Endothelial cell of hepatic sinusoid (primary cell): ENCODE results near the gene LGALS3.

ENCODE experiments used
- in situ Hi-C: cut with HindIII; loops from 2 replicates; pipeline ENCODE4 v1.10.0; 2017; ENCODE audit warnings: low sequenced_read_pairs

LGALS3 gene

GRCh38 chr14:55129428-55130195, 560 bp downstream of the LGALS3 start:
- in situ Hi-C loops, result no loop called here

DNA sequence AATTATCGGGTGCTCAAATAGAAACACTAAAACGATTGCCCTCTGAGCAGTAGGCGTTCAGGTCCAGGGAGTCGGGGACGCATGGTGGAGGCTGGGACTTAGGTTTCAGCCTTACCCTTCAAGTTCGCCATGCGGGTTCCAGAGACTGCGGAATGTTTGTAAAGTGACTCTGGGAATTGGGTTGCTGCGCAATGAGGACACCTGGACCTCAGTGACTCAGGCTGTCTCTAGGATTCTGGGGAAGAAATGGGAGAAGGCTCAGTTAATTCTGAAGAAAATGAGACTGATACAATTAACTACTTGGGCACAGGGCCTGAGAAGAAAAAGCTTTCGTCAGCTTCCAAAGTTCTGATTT, 1.1 kb downstream of the LGALS3 start:
- in situ Hi-C loops, result no loop called here

GRCh38 chr14:55131370-55132137, 2.5 kb downstream of the LGALS3 start:
- in situ Hi-C loops, result no loop called here

DNA sequence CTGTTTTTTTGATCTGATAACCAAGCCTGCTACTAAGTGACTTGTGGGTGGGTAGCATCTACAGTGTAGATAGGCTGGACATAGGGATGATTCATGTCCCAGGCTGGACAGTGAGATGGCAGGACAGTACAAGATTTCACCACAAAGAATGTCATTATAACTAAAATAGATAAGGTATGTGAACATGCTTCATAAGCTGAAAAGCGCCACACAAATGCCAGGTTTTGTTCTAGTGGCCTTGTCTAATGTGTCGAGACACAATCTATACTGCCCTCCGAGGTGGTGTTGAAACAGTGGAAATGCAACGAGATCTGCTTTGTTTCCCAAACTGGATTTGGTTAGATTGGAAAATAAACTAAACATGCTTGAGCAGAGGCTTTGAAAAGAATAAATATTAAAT, 4.4 kb downstream of the LGALS3 start:
- in situ Hi-C loops, result no loop called here

- in situ Hi-C loops, result no loop called here
Observed at GRCh38 chr14:55136241-55136640, 7.2 kb downstream of the LGALS3 start.

GRCh38 chr14:55136885-55137786, 8.1 kb downstream of the LGALS3 start:
- in situ Hi-C loops, result no loop called here

GRCh38 chr14:55138091-55138490, 9.0 kb downstream of the LGALS3 start:
- in situ Hi-C loops, result no loop called here

- in situ Hi-C loops, result no loop called here
Observed at GRCh38 chr14:55139141-55139540, 10.1 kb downstream of the LGALS3 start.

GRCh38 chr14:55139696-55140509, 10.9 kb downstream of the LGALS3 start:
- in situ Hi-C loops, result no loop called here

GRCh38 chr14:55141825-55142224, 12.8 kb downstream of the LGALS3 start:
- in situ Hi-C loops, result no loop called here

DNA sequence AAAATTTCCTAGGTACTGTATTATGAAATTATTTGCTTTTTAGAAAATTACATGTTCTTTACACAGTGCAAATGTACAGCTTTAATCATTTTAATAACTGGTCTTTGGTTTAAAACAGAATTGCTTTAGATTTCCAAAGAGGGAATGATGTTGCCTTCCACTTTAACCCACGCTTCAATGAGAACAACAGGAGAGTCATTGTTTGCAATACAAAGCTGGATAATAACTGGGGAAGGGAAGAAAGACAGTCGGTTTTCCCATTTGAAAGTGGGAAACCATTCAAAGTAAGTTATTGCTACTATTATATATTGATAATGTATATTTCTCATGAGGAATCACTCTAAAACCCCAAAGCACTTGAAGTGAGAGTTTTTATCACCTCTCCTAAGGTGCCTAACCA, 13.4 kb downstream of the LGALS3 start:
- in situ Hi-C loops, result no loop called here

DNA sequence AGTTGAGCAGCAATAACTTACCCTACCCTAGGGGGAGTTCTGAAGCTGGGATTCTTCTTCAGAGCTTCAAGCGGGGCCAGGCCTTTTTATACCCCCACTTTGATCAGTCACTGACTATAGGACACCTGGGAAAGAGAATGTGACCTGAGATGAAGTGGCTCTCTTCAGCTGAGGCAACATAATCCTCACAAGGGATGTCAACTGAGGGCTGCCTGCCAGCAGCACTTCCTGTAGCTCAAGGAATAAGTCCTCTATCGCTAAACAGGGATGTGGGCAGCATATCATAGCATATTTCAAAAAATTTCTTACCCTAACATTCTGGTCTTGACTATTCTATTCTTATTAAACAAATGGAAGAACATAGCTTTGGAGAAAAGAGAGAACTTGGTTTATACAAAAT, 17.4 kb downstream of the LGALS3 start:
- in situ Hi-C loops, result no loop called here

DNA sequence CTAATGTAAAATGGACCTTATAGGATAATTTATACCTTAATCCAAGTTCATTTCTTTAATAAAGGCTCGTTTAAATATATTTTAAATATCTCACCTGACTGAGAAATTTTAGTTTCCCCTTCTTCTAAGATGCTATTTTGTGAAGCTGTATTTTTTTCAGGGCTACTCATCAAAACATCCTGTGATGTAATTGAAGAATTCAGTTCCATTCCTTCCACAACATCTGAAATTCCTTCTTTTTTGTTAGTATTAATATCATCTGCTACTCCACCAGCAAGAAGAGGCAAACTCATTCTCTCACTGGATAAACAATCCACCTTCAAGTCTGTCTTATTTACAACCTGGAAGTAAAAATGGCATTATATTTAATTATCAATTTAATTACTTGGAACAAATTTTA, 22.5 kb downstream of the LGALS3 start:
- in situ Hi-C loops, result loop anchor here (5.0 kb wide), 1 partner anchor 84 kb away; no protein-coding TSS in a partner anchor

DNA sequence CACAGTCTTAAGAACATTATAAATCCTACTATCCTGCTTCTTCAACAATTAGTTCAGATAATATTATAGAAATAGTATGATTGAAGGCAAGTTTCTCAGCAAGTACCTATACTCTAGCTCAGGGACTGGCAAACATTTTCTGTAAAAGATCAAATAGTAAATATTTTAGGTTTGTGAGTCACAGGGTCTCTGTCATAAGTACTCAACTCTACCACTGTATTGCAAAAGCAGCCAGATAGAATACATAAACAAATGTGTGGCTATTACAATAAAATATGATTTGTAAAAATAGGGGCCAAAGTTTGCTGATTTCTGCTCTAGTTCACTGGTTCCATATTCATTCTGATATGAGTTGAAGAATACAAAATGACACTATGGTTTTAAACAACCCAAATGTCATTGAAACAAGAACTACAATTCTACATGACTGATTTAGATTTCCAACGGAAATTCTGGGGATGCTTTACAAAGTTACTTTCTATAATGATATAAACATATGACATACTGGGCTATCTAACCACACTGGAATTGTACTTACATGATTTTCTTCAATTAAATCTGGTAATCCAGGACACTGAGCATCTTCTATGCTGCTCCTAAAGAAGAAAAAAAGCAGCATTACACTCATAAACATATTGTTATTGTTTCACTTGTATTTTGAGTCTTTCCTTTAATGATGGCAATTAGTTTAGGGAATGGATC, 23.2 kb downstream of the LGALS3 start:
- in situ Hi-C loops, result loop anchor here (5.0 kb wide), 1 partner anchor 85 kb away; no protein-coding TSS in a partner anchor

GRCh38 chr14:55153951-55154350, 24.9 kb downstream of the LGALS3 start:
- in situ Hi-C loops, result loop anchor here (5.0 kb wide), 1 partner anchor 87 kb away; no protein-coding TSS in a partner anchor

- in situ Hi-C loops, result no loop called here
Observed at GRCh38 chr14:55157080-55157479, 28.0 kb downstream of the LGALS3 start.

DNA sequence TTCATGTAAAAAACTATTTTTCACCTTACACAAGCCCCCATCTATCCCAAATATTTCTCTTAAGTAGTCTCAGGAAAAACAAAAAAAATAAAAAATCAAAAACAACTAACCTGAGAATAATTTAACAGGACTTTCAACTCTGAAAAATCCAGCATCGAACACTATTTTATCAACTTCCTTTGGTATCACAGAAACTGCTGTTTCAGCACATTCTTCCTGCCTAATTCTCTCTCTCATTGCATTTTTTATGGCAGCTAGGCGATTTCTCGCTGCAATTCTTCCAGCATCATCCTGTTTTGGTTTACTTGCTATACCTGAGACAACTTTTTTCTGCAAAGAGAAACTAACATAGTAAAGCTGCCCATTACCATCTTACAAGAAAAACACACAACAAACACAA, 29.4 kb downstream of the LGALS3 start:
- in situ Hi-C loops, result no loop called here

DNA sequence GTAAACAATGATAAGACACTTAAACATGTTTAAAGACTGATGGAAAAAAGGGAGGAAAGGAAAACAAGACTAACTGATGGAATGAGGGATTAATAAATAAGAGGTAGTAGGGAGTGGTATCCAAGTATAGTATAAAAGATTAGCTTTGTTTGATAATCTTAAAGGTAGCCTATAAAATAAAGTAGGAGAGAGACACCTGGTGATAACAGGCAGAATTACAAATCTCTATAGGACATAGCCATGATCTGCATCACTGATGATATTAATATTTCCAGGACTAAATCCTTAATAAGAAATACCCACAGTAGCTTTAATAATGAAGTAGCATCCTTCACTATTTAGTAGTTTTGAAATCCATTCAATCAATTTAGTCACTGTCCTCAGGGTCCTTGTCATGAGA, 31.9 kb downstream of the LGALS3 start:
- in situ Hi-C loops, result no loop called here

DNA sequence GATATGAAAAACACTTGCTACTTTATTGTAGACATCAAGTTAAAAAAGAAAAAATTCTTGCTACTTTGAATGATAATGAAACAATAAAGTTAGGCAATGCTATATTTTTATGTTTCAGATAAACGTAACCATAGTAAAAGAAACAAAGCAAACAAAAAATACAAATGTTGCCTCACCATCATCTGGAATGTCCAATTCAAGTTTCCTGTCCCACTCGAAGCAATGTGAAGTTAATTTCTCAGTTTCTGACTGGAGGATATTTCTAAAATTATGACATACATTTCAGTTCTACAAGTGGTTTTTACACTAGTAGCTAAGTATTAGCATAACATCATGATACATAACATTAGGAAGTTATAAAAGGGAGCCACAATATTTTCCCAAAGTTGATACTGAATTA, 41.5 kb downstream of the LGALS3 start:
- in situ Hi-C loops, result no loop called here

- in situ Hi-C loops, result no loop called here
Observed at GRCh38 chr14:55180006-55180405, 51.0 kb downstream of the LGALS3 start.
